Activated CD8-positive, alpha-beta memory T cell treated with anti-CD3 and anti-CD28 coated beads for 24 hours (primary cell): ENCODE measurements around the gene NR2E1.

ENCODE experiments used
- DNase-seq: peaks from one replicate; pipeline ENCODE4 v3.0.0-alpha.2; 2020

The NR2E1 gene

GRCh38 chr6:108165714-108166663 is at the start of gene NR2E1:
Gene NR2E1 (plus strand): TSS chr6:108166022. CDS start chr6:108166766, 744 bp downstream.
- DNase-seq: peak; percentile 61

GRCh38 chr6:108116546-108117426 is 49.0 kb upstream of the NR2E1 start:
- DNase-seq: peak; percentile 63

GRCh38 chr6:108117427-108118358 is 48.1 kb upstream of the NR2E1 start:
- peak; percentile 73 for DNase-seq

- no peak for DNase-seq
These were observed 47.5 kb upstream of the NR2E1 start for GRCh38 chr6:108118359-108118724.

GRCh38 chr6:108118810-108119768 is 46.7 kb upstream of the NR2E1 start:
- peak; percentile 64 for DNase-seq

GRCh38 chr6:108119769-108120141 is 46.1 kb upstream of the NR2E1 start:
- no peak for DNase-seq

GRCh38 chr6:108120311-108120710 is 45.5 kb upstream of the NR2E1 start:
- no peak for DNase-seq

GRCh38 chr6:108121612-108122011 is 44.2 kb upstream of the NR2E1 start:
- no peak for DNase-seq

GRCh38 chr6:108123481-108123929 is 42.3 kb upstream of the NR2E1 start:
- DNase-seq: no peak

- DNase-seq: no peak
These were observed 41.9 kb upstream of the NR2E1 start for GRCh38 chr6:108123946-108124345.

GRCh38 chr6:108127056-108127455 is 38.8 kb upstream of the NR2E1 start:
- no peak for DNase-seq

GRCh38 chr6:108127826-108128225 is 38.0 kb upstream of the NR2E1 start:
- DNase-seq: no peak

- DNase-seq: no peak
These were observed 35.6 kb upstream of the NR2E1 start for GRCh38 chr6:108130262-108130661.

- DNase-seq: no peak
These were observed 33.0 kb upstream of the NR2E1 start for GRCh38 chr6:108132863-108133262.

GRCh38 chr6:108133594-108134179 is 32.1 kb upstream of the NR2E1 start:
- DNase-seq: peak; percentile 66

- DNase-seq: no peak
These were observed 31.4 kb upstream of the NR2E1 start for GRCh38 chr6:108134213-108134970.

- DNase-seq: no peak
These were observed 23.6 kb upstream of the NR2E1 start for GRCh38 chr6:108142240-108142639.

GRCh38 chr6:108145639-108146038 is 20.2 kb upstream of the NR2E1 start:
- no peak for DNase-seq

- no peak for DNase-seq
These were observed 13.4 kb upstream of the NR2E1 start for GRCh38 chr6:108152446-108152845.
